ENCODE measurements around the gene ULK1.
"Not testable (repeated sequence)": the region's sequence is repeated elsewhere in the genome, so short reads cannot be mapped to it uniquely, and the experiment has no call there.

ULK1 gene

GRCh38 chr12:131862084-131862441 is 32.4 kb upstream of the ULK1 start:
- no peak for DNase-seq

GRCh38 chr12:131862600-131862993 is 31.8 kb upstream of the ULK1 start:
- DNase-seq, result no peak

DNA sequence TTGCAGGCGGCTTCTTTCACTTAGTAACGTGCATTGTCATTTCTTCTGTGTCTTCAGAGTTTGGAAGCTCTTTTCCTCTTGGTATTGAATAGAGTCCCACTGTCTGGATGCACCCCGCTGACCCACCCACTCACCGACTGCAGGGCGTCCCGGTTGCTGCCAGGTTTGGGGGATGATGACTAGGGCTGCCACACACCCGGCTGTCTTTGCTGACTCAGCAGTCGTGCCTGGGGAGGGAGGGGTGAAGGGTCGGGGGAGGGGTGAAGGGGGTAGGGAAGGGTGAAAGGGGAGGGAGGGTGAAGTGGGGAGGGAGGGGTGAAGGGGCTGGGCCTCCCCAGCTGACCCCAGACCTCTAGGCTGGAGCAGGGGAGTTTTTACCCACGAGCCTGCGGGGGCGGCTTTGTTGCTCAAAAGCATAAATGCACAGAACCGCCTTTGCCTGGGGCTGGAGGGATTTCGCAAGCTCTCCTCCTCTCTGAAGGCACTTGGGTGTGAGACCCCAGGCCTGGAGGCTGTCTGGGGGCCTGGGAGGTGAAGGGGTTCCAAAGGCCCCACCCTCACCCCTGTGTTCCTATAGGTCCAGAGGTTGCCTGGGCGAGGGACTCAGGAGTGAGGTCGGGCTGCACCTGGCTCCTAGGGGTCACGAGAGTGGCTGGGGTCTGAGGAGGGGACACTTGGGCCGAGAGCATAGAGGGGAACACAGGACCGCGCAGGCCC is 31.3 kb upstream of the ULK1 start:
- no peak for DNase-seq

DNA sequence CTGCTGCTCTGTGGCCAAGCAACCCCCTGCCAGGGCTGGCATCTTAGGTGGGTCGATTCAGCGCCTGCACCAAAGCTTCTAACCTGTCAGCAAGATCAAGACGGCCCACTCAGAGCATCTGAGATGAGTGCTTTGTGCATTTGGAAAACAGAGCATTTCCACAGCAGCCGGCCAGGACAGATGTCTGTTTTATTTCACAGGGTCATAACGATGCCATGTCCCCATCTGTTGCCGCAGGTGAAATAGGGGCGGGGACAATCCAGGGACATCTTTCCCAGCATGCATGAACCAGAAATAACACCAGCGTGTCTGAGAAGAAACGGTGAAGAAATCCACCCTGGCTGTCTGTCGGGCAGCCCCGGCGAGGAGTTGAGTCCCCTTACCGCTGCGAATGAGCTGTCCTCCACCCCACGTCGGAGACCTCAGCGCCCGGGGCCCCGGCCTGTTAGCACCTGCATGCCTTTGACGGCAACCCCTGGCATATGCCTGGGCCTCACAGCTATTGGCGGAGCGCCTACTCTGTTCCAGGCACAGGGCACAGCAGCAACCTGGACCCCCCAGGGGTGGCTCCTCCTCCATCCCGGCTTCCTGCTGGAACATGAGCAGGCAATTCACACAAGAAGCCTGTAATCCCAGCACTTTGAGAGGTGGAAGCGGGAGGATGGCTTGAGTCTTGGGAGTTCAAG is 30.6 kb upstream of the ULK1 start:
- DNase-seq, result no peak

- DNase-seq, result no peak
Observed at GRCh38 chr12:131864469-131864868, 30.0 kb upstream of the ULK1 start.

- DNase-seq, result no peak
Observed at GRCh38 chr12:131865180-131865875, 29.1 kb upstream of the ULK1 start.

DNA sequence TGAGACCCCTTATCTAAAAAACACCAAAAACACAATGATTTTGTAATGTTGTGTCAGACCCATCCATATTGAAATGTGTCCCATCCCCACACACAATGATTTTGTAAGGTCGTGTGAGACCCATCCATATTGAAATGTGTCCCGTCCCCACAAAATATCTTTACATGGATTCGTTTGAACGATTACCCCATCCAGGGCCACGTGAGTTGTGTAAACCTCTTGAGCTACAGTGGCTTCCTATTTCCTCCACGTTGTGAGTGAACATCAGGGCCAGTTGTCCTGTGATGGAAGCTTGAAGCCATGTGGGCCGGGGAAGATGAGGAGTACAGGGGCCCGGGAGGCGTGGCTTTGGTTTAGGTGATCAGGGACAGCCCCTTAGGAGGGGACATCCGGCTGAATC is 27.0 kb upstream of the ULK1 start:
- DNase-seq, result no peak

GRCh38 chr12:131867891-131868675 is 26.3 kb upstream of the ULK1 start:
- no peak for DNase-seq

DNA sequence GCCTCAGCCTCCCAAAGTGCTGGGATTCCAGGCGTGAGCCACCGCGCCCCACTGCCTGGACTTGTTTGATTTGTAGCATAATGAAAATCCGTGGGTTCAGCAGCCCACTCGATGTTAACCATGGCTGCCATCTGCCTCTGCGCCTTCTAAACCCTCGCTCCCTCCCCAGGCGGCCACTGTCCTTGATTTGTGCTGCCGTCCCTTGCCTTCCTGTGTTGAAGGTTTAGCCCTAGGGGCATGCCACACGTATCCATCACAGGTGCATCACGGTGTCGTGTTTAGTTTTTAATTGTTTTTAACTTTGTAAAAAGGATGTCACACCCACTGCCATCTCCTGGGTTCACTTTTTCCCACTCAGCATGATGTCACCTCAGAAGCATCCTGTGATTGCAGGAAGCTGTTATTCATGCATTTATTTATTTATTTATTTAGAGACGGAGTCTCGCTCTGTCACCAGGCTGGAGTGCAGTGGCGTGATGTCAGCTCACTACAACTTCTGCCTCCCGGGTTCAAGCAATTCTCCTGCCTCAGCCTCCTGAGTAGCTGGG is 24.5 kb upstream of the ULK1 start:
- DNase-seq, result no peak

DNA sequence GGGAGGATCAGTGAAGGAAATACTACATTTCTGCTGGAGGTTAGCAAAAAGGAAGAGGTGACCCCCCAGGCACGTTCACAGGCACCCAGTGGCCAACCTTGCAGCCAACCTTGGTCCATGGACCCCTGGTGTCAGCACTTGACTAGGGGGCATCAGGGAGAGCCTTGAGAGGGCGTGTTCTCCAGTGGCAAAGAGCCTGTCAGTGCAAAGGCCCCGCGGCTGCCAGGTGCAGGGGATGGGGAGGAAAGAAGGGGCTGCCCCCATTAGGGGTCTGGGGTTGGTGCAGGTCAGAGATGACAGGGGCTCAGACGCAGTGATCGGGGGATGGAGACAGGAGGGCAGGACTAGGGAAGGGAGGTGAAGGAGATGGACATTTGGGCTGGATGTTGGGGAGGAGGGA is 22.7 kb upstream of the ULK1 start:
- DNase-seq, result no peak

DNA sequence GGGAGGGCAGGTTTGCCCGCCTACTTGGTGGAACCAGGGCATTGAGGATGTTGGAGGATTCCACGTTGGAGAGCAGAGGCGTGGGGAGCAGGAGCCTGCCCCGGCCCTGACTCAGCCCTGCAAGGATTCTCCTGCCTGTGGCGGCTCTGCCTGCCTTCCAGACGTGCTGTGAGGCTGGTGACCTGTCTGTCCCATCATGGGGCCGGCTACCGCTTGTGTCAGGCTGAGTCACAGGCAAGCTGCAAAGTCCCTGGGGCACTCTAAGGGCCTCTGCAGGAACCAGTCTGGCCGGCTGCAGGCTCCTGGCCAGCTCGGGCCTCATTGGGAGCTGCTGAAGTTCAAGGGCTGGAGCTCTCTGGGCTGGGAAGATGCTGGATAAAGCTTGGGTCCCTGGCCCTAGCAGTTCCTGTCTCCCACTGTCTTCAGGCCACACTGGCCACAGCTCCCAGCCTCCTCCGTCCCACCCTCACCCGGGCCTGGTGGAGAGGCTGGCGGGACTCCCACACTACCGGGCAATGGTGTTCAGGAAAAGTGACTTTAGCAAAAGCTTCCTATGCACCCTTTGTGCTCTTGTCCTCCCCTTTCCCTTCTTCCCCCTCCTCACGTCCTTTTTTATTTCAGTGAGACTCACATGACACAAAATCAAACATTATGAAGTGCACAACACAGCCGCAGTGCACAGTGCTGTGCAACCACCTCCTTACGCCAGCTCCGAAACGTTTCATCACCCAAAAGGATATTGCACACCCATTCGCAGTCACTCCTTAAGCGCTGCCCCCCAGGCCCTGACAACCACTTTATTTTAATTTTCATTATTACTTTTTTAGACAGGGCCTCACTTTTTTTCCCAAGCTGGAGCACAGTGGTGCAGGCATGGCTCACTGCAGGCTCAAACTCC is 22.0 kb upstream of the ULK1 start:
- no peak for DNase-seq

GRCh38 chr12:131873293-131873692 is 21.1 kb upstream of the ULK1 start:
- no peak for DNase-seq

DNA sequence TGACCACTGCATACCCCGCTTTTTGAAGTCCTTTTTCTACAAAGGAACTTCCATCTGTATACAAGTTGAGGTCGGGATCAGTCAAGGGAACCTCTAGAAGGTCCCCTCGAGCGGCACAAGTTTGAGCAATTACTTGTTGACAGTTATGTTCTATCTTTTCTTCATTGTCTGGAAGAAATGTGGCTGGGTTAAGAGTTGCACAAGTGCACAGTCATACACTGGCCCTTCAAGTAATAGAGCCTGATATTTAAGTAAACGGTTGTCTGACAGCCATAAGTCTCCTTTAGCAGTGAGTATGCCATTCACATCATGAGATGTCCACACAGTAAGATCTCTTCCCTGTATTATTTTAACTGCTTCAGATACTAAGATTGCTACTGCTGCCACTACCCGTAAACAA is 19.4 kb upstream of the ULK1 start:
- DNase-seq, result not testable (repeated sequence)

DNA sequence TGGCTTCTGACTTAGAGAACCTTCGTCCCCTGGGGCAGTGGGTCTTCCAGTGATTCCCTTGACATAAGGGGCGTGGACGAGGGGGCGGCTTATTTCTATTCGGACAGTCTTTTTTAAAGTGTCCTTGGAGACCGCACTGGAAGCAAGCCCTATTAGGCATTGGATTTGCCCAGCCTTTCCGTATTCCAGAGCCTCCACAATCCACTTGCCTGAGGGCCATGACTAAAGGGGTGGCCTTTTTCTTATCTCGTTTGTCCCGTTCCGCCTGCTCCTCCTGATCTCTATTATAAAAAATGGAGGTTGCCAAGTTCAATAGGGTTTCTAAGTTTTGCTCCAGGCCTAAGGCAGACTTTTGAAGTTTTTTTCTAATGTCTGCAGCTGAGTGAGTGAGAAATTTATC is 17.2 kb upstream of the ULK1 start:
- not testable (repeated sequence) for DNase-seq

DNA sequence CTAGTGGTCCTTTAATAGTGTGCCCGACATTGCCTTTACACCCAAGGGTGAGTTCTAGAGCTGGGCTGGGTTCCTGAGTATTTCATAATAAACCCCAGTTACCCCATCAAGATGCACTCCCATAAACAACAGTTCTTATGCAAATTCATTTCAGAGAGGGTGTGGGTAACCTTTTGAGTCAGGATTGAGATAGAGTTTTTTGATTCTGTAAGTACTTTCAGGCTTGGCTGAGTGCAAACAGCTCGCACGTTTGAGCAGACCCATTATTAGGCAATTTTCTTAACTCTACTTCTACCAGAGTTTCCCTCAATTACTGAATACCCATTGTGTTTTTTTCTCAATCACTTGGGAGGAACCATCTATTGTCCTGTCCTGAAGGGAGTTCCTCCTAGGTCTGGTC is 16.0 kb upstream of the ULK1 start:
- DNase-seq, result not testable (repeated sequence)

GRCh38 chr12:131882804-131883520 is 11.5 kb upstream of the ULK1 start:
- no peak for DNase-seq

DNA sequence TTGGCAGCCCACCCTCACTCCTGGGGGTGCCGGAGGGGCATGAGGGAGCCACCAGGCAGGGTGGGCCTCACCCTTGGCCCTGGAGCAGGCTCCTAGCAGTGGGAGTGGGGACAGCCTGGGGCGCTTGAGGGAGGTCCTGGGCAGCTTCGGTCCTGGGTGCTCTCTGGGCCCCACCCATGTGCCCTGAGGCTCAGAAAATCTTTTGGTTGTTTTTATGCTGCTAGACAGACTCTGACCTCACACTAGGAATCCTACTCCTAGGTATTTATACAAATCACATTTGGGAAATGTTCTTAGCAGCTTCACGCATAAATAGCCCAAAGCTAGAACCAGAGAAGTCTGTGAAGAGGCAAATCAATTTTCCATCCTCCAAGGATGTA is 10.9 kb upstream of the ULK1 start:
- DNase-seq, result no peak

- DNase-seq, result not testable (repeated sequence)
Observed at GRCh38 chr12:131885076-131885475, 9.3 kb upstream of the ULK1 start.

DNA sequence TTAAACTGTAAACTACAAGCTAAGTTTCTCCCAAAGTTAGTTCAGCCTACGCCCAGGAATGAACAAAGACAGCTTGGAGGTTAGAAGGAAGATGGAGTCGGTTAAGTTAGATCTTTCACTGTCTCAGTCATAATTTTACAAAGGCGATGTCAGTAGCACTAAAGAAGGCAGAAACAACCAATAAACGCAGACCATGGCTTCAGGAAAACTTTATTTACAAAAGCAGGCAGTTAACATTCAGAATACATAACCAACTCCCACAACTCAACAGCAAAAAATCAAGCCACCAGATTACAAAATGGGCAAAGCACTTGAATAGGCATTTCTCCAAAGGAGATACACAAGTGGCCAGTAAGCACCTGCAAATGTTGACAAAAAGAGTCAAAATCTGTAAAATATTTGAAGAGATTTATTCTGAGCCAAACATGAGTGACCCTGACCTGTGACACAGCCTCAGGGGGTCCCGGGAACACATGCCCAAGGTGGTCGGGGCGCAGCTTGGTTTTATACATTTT is 8.8 kb upstream of the ULK1 start:
- no peak for DNase-seq

DNA sequence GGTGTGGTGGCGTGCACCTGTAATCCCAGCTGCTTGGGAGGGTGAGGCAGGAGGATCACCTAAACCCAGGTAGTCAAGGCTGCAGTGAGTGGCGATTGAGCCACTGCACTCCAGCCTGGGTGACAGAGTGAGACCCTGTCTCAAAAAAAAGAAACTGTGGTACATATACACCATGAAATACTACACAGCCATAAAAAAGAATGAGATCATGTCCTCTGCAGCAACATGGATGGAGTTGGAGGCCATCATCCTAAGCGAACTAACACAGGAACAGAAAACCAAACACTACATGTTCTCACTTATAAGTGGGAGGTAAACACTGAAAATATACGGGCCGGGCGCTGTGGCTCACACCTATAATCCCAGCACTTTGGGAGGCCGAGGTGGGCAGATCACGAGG is 2.7 kb upstream of the ULK1 start:
- DNase-seq, result not testable (repeated sequence)
